SW480 (cell line): Measurements from ENCODE around the gene SLC22A8.
"Not testable (repeated sequence)": the region's sequence is repeated elsewhere in the genome, so short reads cannot be mapped to it uniquely, and the experiment has no call there.

Experiments used
- DNase-seq: peaks from one replicate; pipeline ENCODE4 v3.0.0-alpha.2; 2016; ENCODE audit warnings: low spot score

The SLC22A8 gene, protein sequence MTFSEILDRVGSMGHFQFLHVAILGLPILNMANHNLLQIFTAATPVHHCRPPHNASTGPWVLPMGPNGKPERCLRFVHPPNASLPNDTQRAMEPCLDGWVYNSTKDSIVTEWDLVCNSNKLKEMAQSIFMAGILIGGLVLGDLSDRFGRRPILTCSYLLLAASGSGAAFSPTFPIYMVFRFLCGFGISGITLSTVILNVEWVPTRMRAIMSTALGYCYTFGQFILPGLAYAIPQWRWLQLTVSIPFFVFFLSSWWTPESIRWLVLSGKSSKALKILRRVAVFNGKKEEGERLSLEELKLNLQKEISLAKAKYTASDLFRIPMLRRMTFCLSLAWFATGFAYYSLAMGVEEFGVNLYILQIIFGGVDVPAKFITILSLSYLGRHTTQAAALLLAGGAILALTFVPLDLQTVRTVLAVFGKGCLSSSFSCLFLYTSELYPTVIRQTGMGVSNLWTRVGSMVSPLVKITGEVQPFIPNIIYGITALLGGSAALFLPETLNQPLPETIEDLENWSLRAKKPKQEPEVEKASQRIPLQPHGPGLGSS

DNA sequence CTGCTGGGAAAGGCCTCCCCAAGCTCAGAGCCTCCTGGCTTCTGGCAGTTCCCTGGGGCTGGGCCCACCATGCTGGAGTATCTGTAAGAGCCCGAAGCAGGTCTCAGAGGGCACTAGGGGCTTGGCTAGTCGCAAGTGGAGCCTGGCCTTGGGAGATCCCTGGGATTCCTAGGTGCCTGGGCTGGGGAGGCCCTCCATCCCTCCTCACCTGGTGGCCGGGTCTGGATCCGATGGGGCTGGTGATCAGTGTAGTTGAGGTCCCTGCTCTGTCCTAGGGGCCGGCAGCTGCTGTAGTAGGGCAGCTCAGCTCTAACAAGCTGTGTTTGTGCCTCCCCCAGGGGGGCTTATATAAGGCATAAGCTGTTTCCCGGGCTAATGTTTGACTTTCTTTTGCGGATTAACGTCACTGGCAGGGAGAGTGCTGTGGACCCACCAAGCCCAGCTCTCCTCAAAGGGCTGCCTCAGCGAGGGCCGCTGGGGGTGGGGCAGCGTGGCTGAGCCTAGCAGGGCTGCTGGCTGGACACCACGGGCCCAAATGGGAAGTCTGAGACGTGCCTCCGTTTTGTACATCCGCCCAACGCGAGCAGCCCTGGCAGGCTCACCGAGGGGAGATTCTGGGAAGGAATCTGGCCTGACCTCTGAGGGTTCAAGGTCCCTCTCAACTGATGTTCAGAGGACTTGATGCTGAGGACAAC lies at the start of gene SLC22A8:
SLC22A8 (minus strand) TSS at position 321 of the 695 bp plus-strand sequence. CDS start 883 bp downstream, outside the sequence.
- no peak for DNase-seq

DNA sequence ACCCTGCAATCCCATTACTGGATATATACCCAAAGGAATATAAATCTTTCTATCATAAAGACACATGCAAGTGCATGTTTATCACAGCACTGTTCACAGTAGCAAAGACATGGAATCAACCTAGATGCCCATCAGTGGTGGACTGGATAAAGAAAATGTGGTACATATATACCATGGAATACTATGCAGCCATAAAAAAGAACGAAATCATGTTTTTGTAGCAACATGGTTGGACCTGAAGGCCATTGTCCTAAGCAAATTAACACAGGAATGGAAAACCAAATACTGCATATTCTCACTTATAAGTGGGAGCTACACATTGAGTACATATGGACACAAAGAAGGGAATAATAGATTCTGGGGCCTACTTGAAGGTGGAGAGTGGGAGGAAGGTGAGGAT lies 30.6 kb upstream of the SLC22A8 start:
- not testable (repeated sequence) for DNase-seq

DNA sequence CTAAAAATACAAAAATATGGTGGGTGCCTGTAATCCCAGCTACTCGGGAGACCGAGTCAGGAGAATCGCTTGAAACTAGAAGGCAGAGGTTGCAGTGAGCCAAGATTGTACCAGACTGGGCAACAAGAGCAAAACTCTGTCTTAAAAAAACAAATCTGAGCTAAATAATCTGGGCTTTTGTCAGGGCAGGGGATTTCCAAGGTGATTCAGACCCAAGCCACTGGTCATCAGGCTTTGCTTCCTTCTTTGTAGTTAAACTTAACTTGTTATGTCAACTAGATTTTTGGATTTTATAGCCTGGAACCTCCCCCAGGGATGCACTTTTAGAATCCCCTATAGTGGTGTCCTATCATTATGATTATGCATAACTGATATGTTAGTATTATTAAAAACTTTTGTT lies 27.0 kb upstream of the SLC22A8 start:
- no peak for DNase-seq

DNA sequence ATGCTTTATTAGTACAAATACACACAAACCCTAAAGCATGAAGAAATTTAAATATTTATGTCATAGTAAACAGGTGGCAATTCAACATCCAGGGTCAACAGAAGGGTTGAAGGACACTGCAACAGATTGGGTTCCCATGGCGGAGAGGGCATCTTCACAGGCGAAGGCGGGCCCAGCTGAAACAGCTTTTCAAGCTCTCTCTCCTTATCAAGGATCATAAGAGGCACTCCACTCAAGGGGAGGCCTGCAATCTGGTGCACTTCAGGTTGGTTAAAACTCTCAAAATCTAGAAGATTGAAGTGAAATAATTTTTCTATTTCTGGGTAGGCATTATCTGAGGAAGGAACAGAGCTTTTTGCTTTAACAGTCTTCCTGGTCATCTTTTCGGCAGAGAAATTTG lies 16.8 kb upstream of the SLC22A8 start:
- DNase-seq = no peak

DNA sequence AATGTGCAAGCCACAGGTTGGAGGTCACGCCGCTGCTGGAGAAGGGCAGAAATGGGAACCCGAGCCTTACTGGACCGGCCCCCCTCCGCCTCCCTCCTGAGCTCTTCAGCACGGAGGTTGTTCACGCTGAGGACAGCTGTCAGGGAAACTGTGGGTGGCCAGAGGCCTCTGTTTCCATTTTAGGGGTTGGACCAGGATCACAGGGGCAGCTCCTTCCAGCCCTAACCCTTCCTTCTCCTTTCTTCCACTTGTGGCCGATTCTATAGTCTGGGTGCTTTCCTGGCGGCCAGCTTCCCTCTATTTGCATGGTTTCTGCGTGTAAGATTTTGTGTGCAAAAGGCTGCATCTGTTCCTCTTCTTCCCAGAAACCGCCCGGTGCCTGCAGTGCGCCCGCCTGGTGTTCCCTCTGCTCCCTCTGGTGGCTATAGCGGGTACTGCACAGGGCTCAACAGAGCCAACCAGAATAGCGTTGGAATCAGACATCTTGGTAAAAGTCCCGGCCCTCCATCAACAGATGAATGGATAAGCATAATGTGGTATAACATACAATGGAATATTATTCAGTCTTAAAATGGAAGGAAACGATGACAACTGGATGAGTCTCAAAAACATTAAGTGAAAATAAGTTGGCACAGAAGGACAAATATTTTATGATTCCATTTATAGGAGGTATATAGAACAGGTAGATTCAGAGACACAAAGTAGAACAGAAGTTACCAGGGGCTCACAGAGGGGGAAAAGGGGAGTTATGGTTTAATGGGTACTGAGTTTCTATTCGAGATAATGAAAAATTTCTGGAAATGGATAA lies 8.4 kb upstream of the SLC22A8 start:
- peak; percentile 59 for DNase-seq

DNA sequence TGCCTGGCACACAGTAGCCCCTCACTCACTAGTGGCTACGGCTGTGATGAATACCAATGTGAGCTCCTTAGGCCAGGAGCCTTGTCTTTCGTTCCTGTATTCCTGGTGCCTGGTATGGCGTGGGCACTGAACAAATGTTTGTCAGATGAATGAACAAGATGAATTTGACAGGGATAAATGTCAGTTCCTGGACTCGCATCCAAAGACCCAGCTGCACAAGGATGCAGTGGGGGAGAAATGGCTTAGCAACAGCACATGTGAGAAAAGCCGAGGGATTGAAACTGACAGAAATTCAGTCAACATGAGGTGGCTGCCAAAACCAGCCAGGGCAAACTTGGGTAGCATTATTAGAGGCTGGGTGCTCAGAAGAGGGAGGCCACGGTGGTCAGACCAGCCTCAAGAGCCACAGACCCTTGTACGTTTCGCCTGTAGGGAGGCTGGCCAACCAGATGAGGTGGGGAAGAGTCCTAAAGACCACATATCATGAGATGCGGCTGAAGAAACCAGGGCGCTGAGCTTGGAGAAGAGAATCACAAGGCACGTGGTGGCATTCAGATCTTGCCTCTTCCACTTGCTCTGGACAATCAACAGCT lies 7.7 kb upstream of the SLC22A8 start:
- no peak for DNase-seq

DNA sequence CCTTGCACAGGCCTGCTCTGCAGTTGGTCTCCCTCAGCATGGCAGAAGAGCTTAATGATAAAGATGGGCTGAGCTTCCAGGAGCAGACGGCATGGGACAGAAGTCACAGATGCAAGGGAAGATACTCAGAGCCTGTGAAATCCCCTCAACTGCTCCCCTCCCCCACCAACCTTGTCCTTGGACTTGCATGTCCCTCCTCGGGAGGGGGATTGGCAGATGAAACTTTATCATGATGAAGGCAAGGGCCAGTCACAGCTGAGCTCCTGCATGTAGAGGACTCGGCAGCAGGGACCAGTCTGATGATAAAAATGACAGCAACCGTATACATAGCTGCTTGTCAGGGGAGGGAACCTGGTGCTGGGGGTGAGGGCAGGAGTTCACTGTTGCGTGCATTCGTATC lies 6.8 kb upstream of the SLC22A8 start:
- no peak for DNase-seq

DNA sequence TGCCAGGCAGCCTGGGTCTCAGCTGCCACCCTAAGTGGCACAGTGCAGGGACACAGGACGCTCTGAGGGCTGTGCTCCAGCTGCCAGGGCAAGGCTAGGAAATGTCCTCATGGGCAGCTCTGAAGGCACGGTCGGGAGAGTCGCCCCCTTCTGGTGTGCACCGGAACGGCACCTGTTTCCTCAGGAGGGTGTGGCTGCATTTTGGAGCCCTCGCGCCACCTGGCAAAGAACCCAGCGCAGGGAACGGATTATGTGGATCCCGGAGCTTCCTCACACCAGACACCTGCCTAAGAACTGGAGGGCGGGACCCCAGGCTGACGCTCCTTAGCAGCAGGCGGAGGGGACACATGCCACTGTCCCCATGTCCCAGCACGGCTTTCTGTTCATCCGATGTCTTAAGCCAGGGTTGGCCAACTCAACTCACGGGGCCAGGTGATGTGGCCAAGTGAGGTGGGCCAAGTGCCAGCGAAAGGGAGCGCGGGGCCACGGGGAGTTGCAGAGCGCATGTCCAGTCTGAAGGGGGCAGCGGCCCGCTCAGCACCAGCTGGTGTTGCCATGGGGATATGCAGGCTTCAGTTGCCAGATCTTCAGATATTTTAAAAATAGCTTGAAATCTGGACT lies 5.1 kb upstream of the SLC22A8 start:
- no peak for DNase-seq

DNA sequence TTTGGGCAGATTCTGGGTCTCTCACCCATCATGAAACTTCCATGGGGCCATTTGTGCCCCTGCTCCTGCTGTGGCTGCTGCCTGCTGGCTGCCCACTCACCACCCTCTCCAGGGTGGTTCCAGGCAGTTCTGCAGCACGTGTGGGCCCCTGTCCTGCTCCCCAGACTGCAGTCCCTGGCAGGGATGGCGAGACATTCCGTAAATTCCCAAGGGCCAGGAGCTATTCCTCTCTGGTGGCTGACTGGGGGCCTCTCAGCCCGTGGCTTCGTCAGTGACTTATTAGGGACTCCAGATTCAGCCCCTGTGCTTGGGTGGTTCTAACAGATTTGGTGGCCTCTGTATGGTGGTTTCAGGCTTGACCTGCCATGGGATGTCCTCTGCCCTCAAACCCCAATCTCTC lies 3.9 kb upstream of the SLC22A8 start:
- DNase-seq = no peak

DNA sequence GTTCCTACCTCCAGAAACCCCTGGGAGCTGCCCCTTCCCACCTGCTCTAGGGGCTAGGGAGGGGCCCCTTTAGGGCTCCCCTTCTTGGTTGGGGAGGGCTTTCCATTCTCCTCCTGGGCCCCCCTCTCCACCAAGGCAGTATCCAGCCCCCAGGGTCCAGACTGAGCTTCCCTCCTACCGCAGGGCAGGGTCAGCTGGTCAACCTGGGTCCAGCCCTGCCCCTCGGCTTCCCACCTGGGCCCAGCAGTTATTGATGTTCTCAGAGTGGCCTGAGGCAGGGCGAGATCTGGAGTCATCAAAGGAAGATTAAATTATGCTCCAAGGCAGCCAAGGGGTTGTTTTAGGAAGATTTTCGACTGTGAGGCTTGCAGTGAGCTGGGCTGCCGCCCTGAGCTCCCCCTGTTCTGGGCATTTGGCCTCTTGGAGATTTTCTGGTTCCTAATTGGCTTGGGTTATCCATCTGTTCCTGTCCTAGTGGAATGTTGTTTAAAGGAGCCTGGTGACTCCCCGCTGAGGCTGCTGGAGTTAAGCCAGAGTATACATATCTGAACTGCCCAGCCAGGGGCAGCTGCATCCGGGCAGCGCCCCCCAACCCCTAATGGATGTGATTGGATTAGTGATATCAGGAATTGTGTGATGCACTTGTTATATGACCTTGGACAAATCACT lies 1.8 kb upstream of the SLC22A8 start:
- no peak for DNase-seq

DNA sequence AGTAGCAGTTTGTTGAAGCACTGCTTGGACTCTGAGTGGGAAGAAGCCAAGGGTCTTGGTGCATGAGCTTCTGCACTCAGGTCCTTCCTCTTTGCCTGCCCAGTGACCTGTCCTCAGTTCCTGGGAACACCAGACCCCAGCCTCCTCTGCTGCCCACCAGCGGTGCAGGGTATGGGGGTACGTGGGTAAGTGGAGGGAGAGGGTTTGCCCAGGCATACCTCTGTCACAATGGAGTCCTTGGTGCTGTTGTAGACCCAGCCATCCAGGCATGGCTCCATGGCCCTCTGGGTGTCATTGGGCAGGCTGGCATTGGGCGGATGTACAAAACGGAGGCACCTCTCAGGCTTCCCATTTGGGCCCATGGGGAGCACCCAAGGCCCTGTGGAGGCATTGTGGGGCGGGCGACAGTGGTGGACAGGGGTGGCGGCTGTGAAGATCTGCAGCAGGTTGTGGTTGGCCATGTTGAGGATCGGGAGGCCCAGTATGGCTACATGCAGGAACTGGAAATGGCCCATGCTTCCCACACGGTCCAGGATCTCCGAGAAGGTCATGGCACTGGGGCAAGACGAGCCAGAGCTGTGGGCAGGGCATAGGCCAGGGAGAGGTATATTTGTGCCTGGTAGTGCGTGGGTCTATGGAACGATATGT lies 1.1 kb downstream of the SLC22A8 start:
- no peak for DNase-seq

DNA sequence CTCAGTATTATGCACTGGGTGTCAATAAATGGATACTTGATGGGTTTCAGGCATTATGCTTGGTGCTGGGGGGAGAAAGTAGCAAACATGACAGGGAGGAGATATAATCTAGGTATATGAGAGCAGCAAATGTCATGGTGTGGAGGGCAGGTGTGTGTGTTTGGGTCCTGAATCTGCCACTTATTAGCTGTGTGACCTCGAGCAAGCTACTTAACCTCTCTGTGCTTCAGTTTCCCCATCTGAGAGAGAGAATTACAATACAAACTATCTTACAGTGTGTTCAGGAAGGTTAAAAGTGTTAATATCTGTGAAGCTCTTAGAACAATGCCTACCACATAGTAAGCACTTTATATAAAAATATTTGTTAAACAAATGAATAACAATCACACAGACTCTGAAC lies 2.8 kb downstream of the SLC22A8 start:
- no peak for DNase-seq

DNA sequence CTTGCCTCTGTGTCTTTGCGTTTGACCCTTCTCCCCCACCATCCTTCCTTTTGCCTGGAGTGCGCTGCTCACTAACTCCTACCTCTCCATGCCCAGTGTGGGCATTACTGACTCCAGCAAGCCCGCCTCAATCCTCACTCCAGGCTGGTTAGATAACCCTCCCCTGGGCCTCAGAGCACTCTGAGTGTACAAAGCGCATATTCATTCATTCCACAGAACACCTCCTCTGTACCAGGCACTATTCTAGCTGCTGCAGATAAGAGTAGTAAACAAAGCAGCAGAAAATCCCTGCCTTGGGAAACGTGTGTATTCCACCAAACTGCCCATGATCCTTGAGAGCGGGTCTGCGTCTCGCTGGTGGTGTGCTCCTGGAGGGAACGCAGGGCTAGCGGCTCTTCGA lies 3.2 kb downstream of the SLC22A8 start:
- DNase-seq = no peak

DNA sequence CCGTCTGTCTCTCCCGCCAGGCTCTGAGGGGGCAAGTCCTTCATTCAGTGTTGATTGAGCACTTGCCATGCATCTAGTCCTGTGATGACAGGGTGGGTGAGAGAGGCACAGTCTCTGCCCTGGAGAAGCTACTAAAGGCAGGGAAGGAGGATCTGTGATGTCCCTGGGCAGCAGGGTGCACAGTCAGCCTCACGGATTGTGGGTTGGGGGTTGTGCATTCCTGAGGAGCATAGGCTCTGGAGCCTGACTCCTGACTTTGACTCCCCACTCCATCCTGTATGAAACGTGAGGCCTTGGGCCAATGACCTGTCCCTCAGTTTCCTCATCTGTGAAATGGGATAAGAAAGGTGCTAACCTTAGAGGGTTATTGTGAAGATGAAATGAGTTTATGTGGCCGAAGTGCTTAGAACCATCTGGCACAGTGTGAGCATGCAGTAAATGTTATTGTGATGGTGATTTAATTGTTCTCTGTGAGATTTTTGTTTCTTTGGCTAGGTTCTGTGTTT lies 4.7 kb downstream of the SLC22A8 start:
- no peak for DNase-seq

DNA sequence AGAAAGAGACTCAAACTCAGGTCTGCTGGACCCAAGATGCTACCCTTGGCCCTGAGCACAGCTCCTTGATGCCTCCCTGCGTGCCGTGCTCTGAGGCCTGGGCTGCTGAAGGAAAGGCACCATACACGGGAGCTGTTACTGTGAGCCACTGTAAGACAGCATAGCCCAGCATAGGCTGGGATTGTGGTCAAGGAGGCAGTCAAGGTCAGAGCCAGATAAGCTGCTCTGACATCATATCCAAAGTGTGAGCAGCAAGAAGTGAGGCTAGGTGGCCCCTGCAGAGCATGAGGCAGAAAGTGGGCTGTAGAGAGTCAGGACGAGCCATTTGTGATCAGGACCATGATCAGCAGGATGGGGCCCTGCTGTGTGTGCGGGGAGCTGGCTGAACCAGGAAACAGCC lies 7.7 kb downstream of the SLC22A8 start:
- no peak for DNase-seq

DNA sequence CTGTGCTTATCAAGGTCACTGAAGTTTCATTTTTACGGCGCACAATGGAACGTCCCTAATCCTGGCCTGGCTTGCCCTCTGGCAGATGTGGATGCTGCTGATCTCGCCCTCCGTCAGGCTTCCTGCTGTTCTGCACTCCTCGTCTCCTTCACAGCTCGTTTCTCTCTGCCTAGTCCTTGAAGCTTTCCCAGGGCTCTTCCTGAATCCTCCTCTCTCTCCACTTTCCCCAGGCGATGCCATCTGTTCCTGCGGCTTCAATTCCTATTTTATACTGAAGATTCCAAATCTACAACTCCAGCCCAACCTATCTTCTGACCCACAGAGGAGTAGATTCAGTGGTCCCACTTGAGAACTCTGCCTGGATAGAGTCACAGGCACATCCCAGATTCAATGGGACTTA lies 14.2 kb downstream of the SLC22A8 start:
- DNase-seq = no peak

DNA sequence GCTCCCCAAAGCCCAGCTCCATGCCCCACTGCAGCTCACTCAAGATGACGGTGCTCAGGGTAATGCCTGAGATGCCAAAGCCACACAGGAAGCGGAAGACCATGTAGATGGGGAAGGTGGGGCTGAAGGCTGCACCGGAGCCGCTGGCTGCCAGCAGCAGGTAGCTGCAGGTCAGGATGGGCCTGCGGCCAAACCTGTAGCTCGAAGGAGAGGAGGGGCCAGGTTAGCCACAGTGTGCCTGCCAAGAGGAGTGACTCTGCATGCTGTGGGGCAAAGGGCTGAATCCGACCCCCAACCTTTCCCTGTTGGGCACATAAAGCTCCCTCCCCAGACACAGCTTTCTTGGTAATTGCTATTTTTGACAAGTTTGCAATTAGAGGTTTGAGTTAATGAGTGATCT lies 16.0 kb downstream of the SLC22A8 start:
- DNase-seq = peak; percentile 19

DNA sequence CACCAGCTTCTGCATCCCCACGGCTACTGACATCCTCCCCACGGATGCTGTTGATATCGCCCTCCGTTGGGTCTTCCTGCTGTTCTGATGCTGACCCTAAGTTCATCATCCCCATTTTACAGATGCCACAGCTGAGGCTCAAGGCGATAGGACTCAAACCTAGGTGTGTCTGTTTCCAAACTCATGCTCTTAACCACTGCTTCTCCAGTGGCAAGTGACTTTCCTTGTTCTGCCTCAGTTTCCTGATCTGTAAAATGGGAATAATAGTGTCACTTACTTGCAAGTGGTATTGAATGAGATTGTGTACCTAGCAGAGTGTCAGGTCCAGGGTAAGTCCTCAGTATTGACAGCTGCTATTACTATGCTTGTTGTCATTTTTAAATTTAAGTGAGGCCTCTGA lies 16.5 kb downstream of the SLC22A8 start:
- no peak for DNase-seq

DNA sequence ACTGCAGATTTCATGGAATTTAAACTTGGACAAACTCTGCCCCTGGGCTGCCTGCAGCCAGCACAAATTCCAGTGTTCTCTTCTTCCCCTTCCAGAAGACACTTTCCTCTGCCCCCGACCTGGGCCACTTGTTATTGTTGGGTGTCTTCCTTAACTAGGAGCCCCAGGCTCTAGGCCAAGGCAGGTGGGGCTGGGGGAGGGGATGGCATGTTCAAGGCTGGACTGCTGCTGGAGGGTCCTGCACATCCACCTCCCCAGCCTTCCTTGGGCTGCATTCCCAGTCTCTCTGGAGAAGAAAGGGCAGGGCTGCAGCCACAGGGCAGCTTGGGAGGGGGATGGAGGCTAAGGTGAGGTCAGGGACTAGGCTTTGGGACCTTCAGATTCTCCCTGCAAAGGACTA lies 19.4 kb downstream of the SLC22A8 start:
- no peak for DNase-seq

DNA sequence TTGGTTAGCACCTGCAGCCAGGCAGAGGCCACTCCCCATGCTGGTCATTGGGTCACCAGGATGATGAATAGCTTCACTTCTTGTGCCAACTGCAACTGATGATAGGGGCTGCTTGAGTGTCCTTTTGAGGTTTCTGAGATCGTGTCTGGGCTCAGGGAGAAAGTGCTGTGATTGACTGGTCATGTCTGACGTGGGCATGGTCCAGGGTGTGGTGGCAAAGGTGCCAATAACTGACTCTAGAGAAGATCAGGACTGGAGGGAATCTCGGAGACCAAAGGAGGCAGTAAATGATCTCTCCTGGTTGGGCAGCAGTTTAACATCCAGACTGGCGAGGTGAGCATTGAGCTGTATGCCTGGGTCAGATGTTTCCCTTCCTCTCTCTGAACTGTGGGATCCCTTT lies 20.9 kb downstream of the SLC22A8 start:
- no peak for DNase-seq
